Activated CD4-positive, CD25-positive, alpha-beta regulatory T cell treated with anti-CD3 and anti-CD28 coated beads, Interleukin-2, amount 50 U/mL, for 24 hours (primary cell): ENCODE results near the gene CD7.

ENCODE experiments used
- ATAC-seq, 2 donors: fragments of 150-1000 bp; cut with Tn5 transposase; one replicate each; pipeline ENCODE4 v1.10.0; 2021; ENCODE audit warnings: mild to moderate bottlenecking in 1 of 2, moderate library complexity in 1 of 2

The CD7 gene

DNA sequence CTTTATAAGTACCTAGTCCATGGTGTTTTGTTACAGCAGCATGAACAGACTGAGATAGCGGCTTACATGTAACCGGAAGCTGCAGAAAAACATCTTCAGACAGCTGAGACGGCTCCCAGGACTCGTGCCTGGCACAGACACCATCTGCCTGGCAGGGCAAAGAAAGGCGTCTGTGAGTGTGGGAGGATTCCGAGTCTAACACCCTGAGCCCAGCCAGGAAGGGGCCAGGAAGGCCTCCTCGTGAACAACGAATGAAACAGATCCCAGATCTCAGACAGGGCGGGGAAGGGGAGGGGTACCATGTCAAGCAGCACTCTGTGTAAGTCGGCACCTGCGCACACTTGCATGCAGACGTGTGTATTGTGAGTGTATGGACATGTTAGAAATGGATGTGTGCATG lies 39.6 kb downstream of the CD7 start:
- no peak for ATAC-seq

DNA sequence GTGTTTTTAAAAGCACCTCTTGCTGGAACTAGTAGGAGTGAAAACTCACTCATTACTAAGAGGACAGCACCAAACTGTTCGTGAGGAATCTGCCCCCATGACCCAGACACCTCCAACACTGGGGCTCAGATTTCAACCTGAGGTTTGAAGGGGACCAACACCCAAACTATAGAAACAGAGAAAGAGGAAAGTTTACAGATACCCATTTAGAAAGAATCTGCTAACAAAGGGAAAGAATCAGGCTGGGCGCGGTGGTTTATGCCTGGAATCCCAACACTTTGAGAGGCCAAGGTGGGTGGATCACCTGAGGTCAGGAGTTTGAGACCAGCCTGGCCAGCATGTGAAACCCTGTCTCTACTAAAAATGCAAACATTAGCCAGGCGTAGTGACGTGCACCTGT lies 40.5 kb downstream of the CD7 start:
- ATAC-seq = no peak

DNA sequence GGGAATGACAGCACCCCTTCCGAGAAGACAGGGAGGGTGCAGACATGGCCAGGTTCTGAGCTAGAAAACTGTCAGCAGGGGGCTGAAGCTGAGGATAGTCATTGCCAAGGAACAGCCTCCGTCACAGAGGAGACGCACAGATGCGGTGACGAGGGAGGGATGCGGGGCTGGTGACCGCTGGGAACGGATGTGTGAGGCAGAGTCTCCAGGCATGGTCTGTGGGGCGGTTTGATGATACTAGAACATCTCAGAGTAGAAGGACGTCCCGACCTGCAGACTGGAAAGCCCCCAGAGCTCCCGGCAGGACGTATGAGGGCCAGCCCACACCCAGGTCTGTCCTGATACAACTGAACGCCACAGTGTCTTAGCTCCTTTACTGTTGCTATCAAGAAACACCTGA lies 42.1 kb downstream of the CD7 start:
- no peak for ATAC-seq

DNA sequence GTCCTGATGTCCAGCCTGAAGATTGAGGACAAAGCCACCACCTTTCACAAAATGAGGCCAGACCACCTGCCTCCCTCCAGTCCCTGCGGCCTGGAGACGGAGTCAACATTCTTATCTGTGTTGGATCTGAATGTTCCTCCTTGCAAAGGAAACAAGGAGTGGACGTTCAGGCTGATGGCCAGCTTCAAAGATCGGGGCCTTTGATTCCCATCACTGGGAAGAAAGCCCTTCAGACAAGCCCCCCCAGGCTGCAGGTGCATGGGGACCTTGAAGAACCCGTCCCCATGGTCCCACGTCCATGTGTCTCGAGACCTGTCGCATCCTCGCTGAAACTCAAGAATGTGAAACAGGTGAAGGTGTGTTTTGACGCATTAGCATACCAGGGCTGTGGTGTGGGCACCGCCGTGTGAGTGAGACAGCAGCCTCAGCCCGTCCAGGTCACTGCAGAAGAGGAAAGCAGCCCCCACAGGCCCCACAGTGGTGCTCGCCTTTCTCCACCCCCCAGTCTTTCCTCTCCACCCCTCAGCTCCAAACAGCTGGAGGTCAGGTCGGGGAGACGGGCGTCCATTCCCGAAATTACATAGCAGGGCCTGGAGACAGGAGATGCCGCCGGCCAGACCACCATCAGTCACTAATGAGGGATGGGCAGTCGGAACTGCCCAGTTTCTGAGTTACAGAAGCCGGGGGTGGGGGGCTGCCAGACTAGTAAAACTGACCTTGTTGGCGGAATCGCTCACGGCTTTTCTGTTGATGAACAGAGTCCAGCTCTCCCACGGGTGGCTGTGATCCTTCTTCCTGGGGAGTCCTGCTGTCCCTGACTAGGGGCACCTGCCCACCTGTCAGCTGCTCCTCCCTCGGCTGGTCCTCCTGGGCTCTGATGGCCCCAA lies 43.0 kb downstream of the CD7 start:
- ATAC-seq = no peak

DNA sequence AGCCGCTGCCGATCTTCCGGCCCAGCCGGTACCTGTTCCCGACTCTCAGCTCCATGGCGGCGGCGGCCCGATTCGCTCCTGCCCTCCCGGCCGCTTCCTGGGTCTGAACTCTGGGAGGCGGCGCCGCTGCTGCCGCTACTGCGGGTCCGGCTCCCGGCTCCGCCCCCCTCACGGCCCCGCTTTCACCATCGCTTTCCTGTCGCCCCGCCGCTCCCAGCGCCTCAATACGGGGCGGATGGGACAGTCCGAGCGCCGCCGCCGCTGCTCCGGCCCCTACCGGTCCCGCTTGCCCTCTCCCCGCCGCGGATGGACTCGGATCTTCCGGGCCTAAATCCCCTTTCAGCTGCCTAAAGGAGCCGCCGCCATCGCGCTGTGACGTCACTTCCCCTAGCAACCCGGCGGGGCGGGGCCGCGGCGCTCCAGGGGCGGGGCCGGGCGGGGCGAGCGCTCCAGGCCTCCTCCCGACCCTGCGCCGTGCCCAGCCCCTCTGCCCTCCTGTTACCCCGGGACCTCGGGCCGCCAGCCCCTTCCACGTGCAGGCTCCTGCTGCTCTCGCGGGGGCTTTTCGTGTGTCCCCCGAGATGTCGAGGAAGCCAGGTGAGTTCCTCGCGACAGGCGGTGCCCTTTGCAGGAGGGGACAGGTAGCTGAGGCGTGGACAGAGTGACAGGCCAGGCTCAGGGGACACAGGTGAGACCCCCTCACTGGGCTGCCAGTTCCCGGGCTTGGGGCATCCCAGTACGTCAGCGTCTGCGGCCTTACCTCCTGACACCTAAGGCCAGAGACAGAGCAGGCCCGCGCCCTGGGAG lies 43.9 kb downstream of the CD7 start, which contains the start of gene CSNK1D:
CSNK1D (minus strand) TSS at position 374 of the 807 bp plus-strand sequence; CDS start at position 55, 319 bp downstream.
- ATAC-seq = peak; percentile 83 to 84

DNA sequence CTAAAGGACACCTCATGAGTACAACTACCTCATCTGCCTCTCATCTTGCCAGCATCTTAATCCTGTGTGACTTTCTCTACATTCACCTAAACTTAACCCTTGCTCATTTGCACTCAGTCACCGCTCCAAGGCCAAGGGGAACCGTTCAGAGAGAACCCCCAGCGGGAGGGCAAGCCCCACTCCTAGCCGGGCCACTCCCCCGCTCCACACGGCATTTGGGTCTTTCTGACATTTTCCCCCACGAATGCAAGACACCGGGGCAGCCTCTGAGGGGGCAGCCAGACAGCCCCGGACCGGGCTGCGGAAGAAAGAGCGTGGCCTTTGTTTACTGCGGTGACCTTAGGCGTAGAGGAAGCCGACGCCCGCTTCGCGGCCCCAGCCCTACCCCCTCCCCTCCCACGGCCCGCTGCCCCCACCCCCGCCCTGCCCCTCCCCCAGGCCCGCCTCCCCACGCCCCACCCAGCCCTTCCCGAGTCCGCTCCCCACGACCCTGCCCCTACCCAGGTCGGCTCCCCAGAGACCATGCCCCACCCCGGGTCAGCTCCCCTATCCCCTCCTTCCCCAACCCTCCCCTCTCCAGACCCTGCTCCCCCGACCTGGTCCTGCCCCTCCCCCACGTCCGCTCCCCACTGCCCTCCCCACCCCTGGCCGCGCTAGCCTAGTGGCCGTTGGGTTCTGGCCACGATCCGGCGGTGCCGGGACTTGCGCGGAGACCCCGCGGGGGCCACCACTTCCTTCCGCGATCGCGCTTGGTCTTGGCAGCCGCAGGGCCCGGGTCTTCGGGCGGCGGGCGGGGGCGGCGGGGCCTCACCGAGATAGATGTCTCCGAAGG lies 44.7 kb downstream of the CD7 start:
- ATAC-seq = peak; percentile 12 to 14

DNA sequence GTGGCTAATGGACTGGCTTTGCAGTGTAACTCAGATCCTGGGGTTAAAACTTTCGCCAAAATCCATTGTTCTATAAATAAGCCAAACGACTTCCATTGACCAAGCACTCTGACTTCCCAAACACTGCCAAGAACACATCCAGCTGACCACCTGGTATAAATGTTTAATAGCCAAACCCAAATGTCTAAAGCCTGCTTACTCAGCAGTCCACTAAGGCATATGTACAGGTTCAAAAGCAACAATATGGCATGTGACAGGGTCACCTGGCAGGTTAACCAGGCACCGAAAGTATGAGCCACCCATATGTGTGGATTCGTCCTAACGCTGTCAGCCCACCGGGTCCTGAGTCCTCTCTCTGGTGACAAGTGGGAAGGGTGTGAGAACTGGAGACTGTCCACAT lies 46.0 kb downstream of the CD7 start:
- no peak for ATAC-seq

DNA sequence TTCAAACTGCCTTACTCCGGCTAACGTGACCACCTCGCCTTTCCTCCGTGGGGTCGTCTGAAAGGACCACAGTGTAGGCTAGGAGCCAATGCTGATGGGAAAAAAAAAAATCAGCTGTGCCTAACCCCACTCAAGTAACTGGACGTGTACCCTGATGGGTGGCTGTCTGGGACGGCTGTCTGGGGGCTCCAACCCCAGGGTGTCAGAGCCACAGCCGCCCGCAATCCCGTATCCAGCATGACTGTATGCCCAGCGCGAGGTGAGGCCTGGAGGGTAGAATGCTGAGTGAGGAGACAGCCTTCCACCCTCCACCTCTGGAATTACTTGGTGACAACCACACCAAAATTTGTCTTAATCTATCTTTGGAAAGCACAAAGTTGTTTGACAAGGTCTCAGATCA lies 46.8 kb downstream of the CD7 start:
- no peak for ATAC-seq

DNA sequence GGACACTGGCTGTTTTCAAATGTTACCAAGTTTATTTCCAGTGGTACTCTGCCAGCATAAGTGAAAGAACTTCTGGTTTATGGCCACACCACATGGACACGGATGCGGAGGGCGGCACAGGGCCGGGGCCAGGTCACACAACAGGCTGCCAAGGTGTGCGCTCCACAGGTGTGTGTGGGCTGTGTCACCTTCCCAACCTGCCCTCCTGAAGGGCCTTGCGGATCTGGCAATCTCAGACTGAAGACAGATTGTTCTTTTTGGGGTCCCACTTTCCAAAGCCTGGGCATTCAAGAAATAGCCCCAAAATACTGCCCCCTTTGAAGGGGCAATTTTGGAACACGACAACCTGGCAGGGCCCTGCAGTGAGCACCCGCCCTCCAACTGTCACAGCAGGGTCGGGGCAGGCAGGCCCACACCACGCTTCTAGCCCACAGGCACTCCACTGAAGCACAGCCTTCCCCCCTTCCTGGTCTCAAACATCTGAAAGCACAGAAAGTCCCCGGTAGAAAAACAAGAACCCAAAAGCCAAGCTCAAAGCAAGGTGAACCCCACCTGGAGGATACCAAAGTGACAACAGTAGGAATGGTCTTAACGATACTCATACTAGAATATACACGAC lies 47.4 kb downstream of the CD7 start:
- ATAC-seq = no peak

DNA sequence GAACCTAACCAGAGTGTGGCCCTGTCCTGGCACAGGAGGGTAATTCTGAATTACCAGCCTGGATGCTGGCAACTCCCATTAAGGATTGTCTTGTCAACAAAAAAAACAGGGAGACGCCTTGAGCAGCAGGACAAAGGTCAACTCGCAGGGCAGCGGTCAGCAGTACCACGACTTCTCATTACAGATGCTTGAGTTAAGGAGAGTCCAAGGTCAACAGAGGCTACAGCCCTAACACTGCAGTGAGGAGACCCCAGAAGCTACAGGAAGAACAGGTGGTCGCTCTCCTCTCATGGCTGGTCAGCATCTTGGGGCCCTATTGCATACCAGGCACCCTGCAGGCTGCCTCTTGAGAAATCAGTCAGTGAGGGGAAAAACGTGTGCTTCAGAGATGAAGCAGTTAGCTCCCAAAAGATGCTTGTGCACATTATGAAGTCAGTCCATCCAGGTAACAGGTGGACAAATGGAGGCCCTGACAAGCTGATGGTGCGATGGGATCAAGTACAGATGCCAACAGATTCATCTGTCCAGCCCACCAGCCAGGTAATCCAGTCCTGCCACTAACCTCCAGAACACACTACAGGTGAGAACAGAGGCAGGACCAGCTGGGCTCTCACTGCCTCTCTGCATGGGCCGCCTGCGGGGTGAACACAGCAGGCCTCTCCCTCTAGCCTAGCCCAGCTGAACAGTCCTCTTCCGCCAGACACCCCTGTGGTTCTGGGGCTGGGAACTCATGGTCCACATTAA lies 48.1 kb downstream of the CD7 start:
- ATAC-seq = no peak

DNA sequence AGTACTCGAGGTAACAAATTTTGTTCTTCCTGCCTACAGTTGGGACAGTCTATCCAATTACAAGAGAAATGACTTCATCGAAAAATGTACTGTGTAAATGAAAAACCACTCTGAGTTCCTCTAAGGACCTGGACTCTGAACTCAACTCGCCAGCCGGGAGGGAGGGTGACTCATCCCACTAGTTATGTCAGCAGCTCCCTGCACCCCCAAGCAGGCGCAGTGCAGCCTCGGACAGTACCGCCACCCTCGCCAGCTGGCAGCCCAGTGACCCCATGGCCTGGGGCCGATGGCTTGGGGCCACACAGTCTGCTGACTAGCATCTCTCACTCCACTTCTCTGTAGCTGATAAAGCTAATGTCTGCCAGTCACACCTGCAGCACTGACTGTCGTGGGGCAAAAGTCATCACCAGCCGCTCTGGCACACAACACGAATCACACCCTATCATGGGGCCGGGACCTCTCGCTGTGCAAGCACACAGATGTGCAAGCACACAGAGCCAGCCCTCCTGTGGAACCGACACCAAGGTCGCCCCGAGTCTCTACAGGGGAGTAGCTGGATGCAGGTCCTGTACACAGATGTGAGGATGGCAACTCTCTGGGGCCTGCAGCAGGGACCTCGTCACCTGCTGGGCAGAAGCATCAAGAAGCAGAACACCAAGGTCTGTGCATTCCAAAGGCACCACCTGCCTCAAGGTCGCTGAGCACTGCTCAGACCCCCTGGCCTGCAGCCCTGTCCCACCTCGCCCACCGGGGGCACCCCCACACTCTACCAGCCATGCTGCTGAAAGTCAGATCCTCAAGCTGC lies 49.6 kb downstream of the CD7 start:
- ATAC-seq = peak; percentile 70 to 75

DNA sequence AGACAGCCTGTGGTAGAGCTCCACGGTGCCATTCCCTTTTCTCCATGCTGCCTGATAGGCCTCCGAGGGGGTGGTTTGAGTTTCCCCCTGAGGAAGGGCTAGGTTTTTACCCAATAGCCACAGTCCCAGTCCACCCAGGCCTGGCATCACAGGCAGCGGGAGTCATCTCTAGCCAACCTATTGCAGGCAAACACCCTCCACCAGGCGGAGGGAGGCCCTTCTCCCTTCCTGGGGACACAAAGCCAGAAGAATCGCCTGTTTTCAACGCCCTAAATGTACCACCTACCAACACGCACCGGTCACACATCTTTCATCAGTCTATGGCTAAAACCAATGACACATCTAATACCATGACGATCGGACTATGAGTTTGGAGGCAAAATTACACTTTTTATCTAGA lies 51.3 kb downstream of the CD7 start:
- ATAC-seq = no peak
